Sigmoid colon (tissue), 7 donors: ENCODE measurements around the gene OGFOD1. TPM values are rescaled to one million over a fixed set of nuclear protein-coding genes. Genes with fewer than 3 reads are reported as not detected.

Source experiments
- DNase-seq: peaks from one replicate; pipeline ENCODE4 v3.0.0-alpha.2; 2019
- H3K27ac ChIP-seq, 4 donors: fragments of 200-600 bp; sonication (generic); one replicate each; pipeline ENCODE4 v1.5.1; 2016 to 2019; ENCODE audit warnings: mild to moderate bottlenecking in 1 of 4
- H3K27me3 ChIP-seq, 3 donors: fragments of 200-600 bp; sonication (generic); one replicate each; pipeline ENCODE4 v1.5.1; 2019; ENCODE audit warnings: mild to moderate bottlenecking in 1 of 3
- H3K36me3 ChIP-seq, 4 donors: fragments of 200-600 bp; sonication (generic); one replicate each; pipeline ENCODE4 v1.5.1; 2016 to 2019
- H3K4me1 ChIP-seq, 4 donors: fragments of 200-600 bp; sonication (generic); one replicate each; pipeline ENCODE4 v1.5.1; 2017 to 2019
- H3K4me3 ChIP-seq, 4 donors: fragments of 200-600 bp; sonication (generic); one replicate each; pipeline ENCODE4 v1.5.1; 2017 to 2019; ENCODE audit warnings: mild to moderate bottlenecking in 2 of 4, moderate library complexity in 1 of 4
- H3K9me3 ChIP-seq, 4 donors: fragments of 200-600 bp in 3 of 4; sonication (generic) in 3 of 4; one replicate each; pipeline versions ENCODE4 v1.5.1 to v1.6.1; 2013 to 2019
- EP300 ChIP-seq, 4 donors: sonication (generic); formaldehyde crosslinking; IDR thresholded peaks; one replicate each; pipeline ENCODE4 v1.6.1; 2017; ENCODE audit warnings: antibody characterized with exemption in 4 of 4
- POLR2A ChIP-seq, 2 donors: fragments of 450-650 bp; IDR thresholded peaks; one replicate each; pipeline ENCODE4 v1.6.1; 2016; ENCODE audit warnings: antibody characterized with exemption in 2 of 2, mild to moderate bottlenecking in 2 of 2, moderate library complexity in 2 of 2
- POLR2AphosphoS5 ChIP-seq, 4 donors: sonication (generic); formaldehyde crosslinking; IDR thresholded peaks; one replicate each; pipeline ENCODE4 v1.6.1; 2017; ENCODE audit warnings: antibody characterized with exemption in 4 of 4
- WGBS, 2 donors: extraction: QIAGEN DNeasy Blood & Tissue Kit; methylation state at CpG; one replicate each; pipeline ENCODE4 v1.1.7; 2013; 5-methylcytosine and 5-hydroxymethylcytosine counted together
- intact Hi-C: fragments of 100-400 bp; cut with DNase I; formaldehyde crosslinking; loops from one replicate; pipeline ENCODE4 v1.15.1; 2023
- polyA plus RNA-seq, 3 donors: library from polyadenylated mRNA; stranded (reverse); fragments of 200-250 nt; gene quantifications; one replicate each; pipeline ENCODE4 v1.2.3, GENCODE V29; 2013
- total RNA-seq, 4 donors: library from RNA; depleted of rRNA; stranded (reverse); fragments of >200 nt; gene quantifications; one replicate each; pipeline ENCODE4 v1.1.0, GENCODE V29; 2016
- TF ChIP-seq, protein P1 (sequence below), 4 experiments: fragments of 450-650 bp in 3 of 4; fragments of 200-600 bp in 1 of 4; IDR thresholded peaks; one replicate each; pipeline ENCODE4 v1.5.1; 2016 to 2019; ENCODE audit warnings: antibody characterized with exemption in 4 of 4, mild to moderate bottlenecking in 3 of 4, moderate library complexity in 2 of 4
- donor health status: healthy with polysubstance abuse.
- donor health status: Bipolar disorder and iron deficiency.
- donor health status: healthy.

OGFOD1 gene
- total and polyA plus RNA-seq, 7 donors = 6.6 to 34.1 (median 15.8) TPM

DNA sequence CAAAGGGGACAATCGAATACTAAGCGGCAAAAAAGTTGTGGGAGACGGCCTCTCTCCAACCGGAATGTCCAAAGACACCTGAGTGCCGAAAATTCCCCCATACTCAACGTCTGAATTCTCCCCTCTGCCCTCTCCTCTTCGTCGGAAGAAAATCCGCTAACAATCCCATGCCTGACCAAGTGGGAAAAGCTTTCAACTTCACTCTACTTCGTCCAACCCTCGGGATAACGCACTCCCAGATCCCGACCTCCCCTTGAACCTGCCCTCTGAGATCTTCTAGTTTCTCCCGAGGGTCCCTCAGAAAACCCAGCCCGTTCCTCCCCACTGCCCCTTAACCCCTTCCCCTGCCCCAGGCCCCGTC is 27.0 kb upstream of the OGFOD1 start:
- WGBS, 2 donors = 1% methylated on average over 16 of the region's 16 CpGs
- TF ChIP-seq POLR2AphosphoS5 (IDR thresholded peaks at IDR 0.05) = no peak
- H3K9me3 ChIP-seq = no peaks in the 10 kb centered on the region
- H3K4me1 ChIP-seq = peaks cover 0 to 56% (median 34%) of the 10 kb centered on the region in 4 donors
- H3K27me3 ChIP-seq = no peaks in the 10 kb centered on the region
- DNase-seq = no peak
- H3K27ac ChIP-seq = peak overlapping the region; percentile 89 to 97 (median 92)
- H3K4me3 ChIP-seq = peak overlapping the region; percentile 83 to 98 (median 88)
- intact Hi-C loops = loop anchor here (2.0 to 10.0 kb wide), 2 partner anchors 26 to 180 kb away; partner anchors contain the start of genes MT2A, NUDT21 and OGFOD1
- H3K36me3 ChIP-seq = no peaks in the 10 kb centered on the region

DNA sequence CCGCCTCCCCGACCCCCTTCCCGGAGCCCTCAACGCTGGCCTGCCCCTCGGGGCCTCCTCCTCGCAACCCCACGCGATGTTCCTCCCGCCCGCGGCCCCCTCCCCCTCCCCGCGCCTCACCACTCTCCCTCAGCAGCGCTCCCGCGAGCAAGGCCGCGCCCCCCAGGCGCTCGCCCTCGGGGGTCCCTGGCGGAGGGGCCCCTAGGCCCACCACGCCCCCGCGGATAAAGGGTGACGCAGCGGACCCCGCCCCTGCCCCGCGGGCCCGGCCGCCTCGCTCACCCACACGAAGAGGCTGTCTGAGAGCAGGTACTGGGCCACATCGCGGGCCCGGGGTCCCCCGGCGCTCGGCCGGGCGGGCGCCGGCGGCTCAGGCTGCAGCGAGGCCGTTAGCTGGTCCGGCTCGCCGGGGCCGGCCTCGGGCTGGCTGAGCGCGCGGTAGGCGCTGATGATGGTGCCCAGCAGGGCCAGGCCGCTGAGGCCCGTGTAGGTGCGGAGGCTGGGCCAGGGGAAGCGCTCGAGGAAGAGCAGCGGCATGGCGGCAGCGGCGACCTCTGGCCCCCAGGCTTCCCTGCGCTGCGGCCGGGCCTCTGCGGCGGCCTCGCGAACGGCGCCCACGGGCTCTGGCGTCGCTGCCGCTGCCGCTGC is 26.4 kb upstream of the OGFOD1 start:
- H3K4me1 ChIP-seq = peaks cover 0 to 50% (median 33%) of the 10 kb centered on the region in 4 donors
- TF ChIP-seq POLR2A (IDR thresholded peaks at IDR 0.05) (no peak), POLR2AphosphoS5 (IDR thresholded peaks at IDR 0.05) (no peak), EP300 (IDR thresholded peaks at IDR 0.05) (no peak)
- TF ChIP-seq, protein P1, sequence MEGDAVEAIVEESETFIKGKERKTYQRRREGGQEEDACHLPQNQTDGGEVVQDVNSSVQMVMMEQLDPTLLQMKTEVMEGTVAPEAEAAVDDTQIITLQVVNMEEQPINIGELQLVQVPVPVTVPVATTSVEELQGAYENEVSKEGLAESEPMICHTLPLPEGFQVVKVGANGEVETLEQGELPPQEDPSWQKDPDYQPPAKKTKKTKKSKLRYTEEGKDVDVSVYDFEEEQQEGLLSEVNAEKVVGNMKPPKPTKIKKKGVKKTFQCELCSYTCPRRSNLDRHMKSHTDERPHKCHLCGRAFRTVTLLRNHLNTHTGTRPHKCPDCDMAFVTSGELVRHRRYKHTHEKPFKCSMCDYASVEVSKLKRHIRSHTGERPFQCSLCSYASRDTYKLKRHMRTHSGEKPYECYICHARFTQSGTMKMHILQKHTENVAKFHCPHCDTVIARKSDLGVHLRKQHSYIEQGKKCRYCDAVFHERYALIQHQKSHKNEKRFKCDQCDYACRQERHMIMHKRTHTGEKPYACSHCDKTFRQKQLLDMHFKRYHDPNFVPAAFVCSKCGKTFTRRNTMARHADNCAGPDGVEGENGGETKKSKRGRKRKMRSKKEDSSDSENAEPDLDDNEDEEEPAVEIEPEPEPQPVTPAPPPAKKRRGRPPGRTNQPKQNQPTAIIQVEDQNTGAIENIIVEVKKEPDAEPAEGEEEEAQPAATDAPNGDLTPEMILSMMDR (IDR thresholded peaks at IDR 0.05) = no peak
- no peaks in the 10 kb centered on the region for H3K36me3 ChIP-seq
- no peaks in the 10 kb centered on the region for H3K9me3 ChIP-seq
- intact Hi-C loops = loop anchor here (2.0 to 10.0 kb wide), 2 partner anchors 26 to 180 kb away; partner anchors contain the start of genes MT2A, NUDT21 and OGFOD1
- DNase-seq = peak; percentile 74
- WGBS, 2 donors = 1% methylated on average over 79 of the region's 79 CpGs
- peak overlapping the region; percentile 83 to 98 (median 88) for H3K4me3 ChIP-seq
- H3K27me3 ChIP-seq = no peaks in the 10 kb centered on the region
- peak overlapping the region; percentile 89 to 97 (median 92) for H3K27ac ChIP-seq

DNA sequence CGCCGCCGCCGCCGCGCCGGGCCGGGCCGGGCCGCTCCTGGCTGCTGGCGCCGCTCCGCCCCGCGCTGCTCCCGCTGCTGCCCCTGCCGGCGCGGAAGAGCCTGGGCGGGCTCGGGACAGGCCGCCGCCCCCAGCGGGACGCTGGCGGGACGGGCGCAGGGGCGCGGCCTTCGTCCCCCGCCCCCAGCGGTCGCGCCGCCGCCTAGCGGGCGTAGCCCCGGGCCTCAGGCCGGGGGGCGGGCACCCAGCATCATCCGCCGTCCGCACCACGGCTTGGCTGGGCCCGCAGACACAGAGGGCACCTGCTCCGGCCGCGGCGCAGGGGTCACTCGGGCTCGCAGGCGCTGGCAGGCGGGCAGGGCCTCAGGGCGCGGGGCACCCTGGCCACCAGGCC is 25.9 kb upstream of the OGFOD1 start, which contains the start of gene AMFR:
AMFR (minus strand) TSS at position 107 of the 394 bp plus-strand sequence. CDS start 218 bp downstream, outside the sequence.
- Histone ChIP-seq H3K27me3 (no peaks in the 10 kb centered on the region), H3K36me3 (peaks cover 0 to 4% (median 0%) of the 10 kb centered on the region in 4 donors), H3K27ac (peak within 1 kb of the TSS; percentile 89 to 97 (median 92)), H3K9me3 (no peaks in the 10 kb centered on the region), H3K4me1 (peaks cover 0 to 45% (median 30%) of the 10 kb centered on the region in 4 donors), H3K4me3 (peak within 1 kb of the TSS; percentile 83 to 98 (median 88))
- 0 to 1% methylated on average over 57 of the region's 57 CpGs for WGBS, 2 donors
- TF ChIP-seq, protein P1 (IDR thresholded peaks at IDR 0.05) = peak in 2 of 4 experiments; percentile 25 to 48
- TF ChIP-seq POLR2AphosphoS5 (IDR thresholded peaks at IDR 0.05) (peak in 2 of 4 donors; percentile 32 to 46), POLR2A (IDR thresholded peaks at IDR 0.05) (no peak)
- DNase-seq = peak; percentile 79
- intact Hi-C loops = loop anchor here (2.0 to 10.0 kb wide), 2 partner anchors 25 to 179 kb away; partner anchors contain the start of genes MT2A, NUDT21 and OGFOD1

DNA sequence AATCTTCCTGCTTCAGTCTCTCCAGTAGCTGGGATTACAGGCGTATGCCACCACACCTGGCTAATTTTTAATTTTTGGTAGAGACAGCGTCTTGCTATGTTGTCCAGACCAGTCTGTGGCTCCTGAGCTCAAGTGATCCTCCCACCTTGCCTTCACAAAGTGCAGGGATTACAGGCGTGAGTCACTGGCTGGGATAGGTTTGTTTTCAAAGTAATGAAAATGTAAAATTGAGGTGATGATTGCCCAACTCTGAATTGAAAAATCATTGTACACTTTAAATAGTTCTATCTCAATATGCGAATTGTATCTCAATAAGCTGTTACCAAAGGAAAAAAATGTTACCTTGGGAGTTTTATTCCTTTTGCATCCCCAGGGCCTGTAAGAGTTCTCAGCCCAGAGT is 24.8 kb upstream of the OGFOD1 start:
- TF ChIP-seq, protein P1 (IDR thresholded peaks at IDR 0.05) = no peak
- TF ChIP-seq POLR2A (IDR thresholded peaks at IDR 0.05) (no peak), POLR2AphosphoS5 (IDR thresholded peaks at IDR 0.05) (no peak)
- DNase-seq = no peak
- Histone ChIP-seq H3K4me1 (peaks cover 0 to 37% (median 27%) of the 10 kb centered on the region in 4 donors), H3K27me3 (no peaks in the 10 kb centered on the region), H3K9me3 (no peaks in the 10 kb centered on the region), H3K36me3 (peaks cover 0 to 11% (median 6%) of the 10 kb centered on the region in 4 donors), H3K4me3 (no peak overlapping the region), H3K27ac (peak overlapping the region in 3 of 4 donors; percentile 87 to 97 (median 91))
- intact Hi-C loops = loop anchor here (10.0 kb wide), 1 partner anchor 178 kb away; the partner anchor contains the start of gene MT2A
- WGBS, 2 donors = 62 to 84% methylated on average over 4 of the region's 4 CpGs

DNA sequence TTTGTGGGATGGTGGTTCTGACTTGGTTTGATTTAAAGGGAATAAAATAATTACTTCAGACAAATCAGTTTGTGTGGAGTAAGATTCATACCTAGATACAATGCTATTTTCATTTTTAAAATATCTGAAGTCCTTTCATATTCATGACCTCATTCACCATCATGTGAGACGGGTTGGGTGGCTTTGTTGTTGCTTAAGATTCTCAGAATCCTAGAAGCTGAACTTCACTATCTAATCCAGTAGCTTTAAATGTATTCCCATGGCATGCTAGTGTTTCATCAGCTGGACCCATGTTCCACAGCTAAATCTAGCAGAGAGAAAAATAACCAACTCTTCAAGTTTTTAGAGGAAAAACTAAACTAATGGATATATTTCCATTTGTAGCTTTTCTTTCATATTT is 23.3 kb upstream of the OGFOD1 start:
- Histone ChIP-seq H3K36me3 (peaks cover 0 to 26% (median 6%) of the 10 kb centered on the region in 4 donors), H3K27me3 (no peaks in the 10 kb centered on the region), H3K4me1 (peaks cover 0 to 21% (median 14%) of the 10 kb centered on the region in 4 donors), H3K9me3 (no peaks in the 10 kb centered on the region), H3K27ac (no peak overlapping the region), H3K4me3 (no peak overlapping the region)
- no peak for DNase-seq
- TF ChIP-seq, protein P1 (IDR thresholded peaks at IDR 0.05) = no peak
- no peak for TF ChIP-seq POLR2AphosphoS5 (IDR thresholded peaks at IDR 0.05)
- no peak for TF ChIP-seq EP300 (IDR thresholded peaks at IDR 0.05)
- no peak for TF ChIP-seq POLR2A (IDR thresholded peaks at IDR 0.05)
- intact Hi-C loops = loop anchor here (10.0 kb wide), 1 partner anchor 177 kb away; the partner anchor contains the start of gene MT2A
- 87% methylated on average over 1 of the region's 1 CpG for whole genome bisulfite sequencing, 2 donors
